CD4-positive, alpha-beta T cell treated with Interleukin-1 beta for 1 hour (primary cell): ENCODE measurements around the gene TMC7.

Source experiments
- DNase-seq, 2 donors: peaks; one replicate each; pipeline ENCODE4 v3.0.0-alpha.2; 2020 to 2022

Gene TMC7

GRCh38 chr16:19092653-19093410 lies 109.1 kb downstream of the TMC7 start:
- DNase-seq: no peak

DNA sequence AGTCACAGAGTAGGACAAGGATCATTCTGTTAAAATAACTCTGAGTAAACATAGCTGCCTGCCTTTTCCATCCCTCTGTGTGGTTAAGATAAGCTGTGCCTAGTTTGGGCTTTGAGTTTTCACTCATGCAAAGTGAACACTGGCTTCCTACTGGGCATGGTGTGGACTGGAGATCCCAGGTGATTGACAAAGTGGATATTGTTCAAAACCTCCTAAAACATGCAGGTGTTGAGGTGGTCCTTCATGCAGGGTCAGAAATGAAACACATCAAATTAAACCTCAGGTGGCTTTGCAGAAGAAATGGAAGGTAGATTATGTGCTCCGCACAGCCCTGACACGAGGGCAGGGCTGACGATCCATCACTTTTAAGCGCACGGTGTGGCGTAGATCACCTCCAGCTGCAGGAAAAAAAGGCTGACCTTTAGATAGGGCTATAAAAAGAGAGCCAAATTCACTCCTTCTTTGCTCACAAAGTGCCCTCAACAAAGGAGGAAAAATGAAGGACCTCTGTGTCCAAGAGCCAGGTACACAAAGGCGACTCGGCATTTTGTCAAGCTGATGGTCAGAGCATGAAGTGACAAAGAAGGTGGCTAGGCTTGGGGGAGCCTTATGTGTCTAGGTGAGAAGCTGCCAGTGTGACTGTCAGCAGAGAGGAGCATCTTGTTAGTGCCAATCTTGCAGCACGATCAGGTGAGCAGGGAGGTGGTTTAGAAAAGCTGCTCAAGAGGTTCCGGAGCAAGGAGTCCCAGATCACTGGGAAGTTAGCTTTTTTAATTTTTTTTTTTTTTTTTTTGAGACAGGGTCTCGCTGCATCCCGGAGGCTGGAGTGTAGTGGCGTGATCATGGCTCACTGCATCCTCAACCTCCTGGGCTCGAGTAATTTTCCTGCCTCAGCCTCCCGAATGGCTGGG lies 110.2 kb downstream of the TMC7 start:
- DNase-seq: no peak

DNA sequence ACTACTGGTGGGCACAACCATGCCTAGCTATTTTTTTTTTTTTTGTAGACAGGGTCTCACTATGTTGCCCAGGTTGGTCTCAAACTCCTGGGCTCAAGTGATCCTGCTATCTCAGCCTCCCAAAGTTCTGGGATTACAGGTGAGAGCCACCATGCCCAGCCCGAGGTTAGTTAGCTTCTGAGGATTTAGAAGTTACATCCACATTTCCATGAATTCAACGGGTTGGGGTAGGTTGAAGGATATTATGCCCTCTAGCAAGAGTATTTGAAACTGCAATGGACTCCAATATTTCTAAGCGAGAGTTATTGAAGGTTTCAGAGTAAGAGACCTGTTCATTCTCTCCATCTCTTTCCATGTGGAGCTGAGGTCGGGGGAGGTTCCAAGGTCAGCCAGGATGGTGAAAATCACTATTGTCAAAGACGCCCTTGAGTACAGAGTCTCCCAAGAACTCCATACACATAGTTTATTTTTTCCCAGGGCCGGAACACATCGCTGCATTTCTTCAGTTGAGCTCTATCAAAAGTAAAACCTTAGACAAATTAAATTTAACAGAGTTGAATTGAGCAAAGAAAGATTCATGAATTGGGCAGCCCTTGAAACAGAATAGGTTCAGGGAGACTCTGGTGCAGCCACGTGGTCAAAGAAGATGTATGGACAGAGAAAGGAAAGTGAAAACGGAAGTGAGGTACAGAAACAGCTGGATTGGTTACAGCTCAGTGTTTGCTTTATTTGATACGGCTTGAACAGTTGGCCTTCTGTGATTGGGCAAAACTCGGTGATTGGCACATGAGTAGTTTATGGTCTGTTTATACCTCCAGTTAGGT lies 111.0 kb downstream of the TMC7 start:
- DNase-seq: peak; percentile 10 to 17

DNA sequence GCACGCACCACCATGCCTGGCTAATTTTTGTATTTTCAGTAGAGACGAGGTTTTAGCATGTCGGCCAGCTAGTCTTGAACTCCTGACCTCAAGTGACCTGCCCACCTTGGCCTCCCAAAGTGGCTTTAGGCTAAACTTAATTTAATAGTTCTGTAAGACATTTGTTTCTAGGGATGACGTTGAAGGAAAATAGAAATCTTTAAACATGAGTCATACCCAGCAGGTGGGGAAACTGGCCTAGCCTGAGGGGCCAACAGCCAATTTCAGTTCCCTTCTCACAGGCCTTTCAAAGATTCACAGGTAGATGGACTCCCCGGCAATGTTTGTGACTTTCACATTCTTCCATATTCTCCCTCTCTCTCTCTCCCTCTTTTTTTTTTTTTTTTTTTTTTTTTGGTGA lies 111.9 kb downstream of the TMC7 start:
- DNase-seq: no peak

- DNase-seq: no peak
These were observed 114.4 kb downstream of the TMC7 start for GRCh38 chr16:19098173-19098572.

DNA sequence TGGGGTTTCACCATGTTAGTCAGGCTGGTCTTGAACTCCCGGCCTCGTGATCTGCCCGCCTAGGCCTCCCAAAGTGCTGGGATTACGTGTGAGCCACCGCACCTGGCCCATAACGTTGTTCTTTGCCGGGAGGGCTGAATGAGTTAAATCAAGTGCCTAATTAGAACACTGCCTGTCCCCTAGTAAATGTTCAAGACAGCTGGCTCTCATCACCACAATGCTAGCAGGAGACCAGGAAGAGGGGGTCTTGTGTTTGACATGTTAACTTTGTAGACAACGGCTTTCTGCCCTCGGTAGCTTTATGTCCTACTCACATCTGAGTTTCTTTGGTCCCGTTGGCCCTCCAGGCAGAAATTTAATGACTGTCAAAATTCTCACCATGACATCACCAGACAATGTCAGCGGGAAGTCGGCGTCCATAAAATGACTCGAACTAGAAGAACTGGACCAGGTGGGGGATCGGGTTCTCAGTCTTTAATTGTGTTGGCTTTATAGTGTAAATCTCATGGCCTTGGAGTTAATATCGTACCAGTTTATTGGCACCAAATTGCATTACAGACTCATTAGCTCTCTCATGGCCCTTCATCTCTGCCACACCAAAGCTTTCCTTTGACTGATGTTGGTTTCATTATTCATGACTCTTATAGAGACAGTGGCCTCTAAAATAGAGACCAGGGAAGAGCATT lies 118.6 kb downstream of the TMC7 start:
- DNase-seq: no peak

GRCh38 chr16:19104607-19105006 lies 120.9 kb downstream of the TMC7 start:
- no peak for DNase-seq

DNA sequence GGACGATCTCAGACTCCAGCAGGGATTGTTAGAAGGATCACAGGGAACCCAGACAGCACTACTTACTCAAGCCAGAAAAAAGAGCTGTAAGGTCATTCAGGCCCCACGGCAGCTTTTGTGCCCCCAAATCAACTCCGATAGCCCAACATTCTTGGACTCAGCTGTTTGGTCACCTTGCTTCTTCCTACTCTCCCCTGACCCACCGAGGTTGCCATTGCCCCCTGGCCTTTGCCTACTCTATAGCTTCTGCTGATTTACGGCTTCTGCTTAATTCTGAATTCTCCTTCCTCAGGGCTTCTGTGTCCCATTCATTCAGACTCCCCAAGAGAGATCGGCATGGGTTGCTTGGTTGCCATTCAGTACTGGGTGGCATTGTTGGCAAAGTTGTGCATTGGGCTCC lies 121.4 kb downstream of the TMC7 start:
- no peak for DNase-seq

GRCh38 chr16:19105891-19106624 lies 122.3 kb downstream of the TMC7 start:
- DNase-seq: no peak

DNA sequence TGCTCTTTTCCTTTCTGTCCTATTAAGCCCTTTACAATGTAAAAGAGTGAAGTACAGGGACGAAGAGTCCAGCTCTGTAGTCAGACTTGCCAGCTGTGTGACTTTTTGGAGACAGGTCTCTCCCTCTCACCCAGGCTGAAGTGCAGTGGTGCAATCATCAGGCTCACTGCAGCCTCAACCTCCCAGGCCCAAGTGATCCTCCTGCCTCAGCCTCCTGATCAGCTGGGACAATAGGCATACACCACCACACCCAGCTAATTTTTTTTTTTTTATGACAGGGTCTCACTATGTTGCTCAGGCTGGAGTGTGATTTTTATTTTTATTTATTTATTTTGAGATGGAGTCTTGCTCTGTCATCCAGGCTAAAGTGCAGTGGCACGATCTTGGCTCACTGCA lies 122.9 kb downstream of the TMC7 start:
- DNase-seq: no peak

- no peak for DNase-seq
These were observed 124.9 kb downstream of the TMC7 start for GRCh38 chr16:19108409-19109287.

DNA sequence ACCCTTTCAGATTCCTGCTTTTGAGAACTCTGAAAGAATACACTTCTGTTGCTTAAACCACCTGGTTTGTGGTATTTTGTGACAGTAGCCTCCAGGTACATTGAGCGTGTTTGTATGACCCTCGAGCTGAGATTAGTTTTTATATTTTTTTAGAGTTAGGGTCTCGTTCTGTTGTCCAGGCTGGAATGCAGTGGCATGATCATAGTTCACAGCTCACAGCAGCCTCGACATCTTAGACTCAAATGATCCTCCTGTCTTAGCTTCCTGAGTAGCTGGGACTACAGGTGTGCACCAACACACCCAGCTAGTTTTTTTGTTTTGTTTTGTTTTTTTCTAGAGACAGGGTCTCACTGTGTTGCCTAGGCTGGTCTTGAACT lies 125.5 kb downstream of the TMC7 start:
- no peak for DNase-seq

- DNase-seq: no peak
These were observed 127.0 kb downstream of the TMC7 start for GRCh38 chr16:19110537-19111360.

DNA sequence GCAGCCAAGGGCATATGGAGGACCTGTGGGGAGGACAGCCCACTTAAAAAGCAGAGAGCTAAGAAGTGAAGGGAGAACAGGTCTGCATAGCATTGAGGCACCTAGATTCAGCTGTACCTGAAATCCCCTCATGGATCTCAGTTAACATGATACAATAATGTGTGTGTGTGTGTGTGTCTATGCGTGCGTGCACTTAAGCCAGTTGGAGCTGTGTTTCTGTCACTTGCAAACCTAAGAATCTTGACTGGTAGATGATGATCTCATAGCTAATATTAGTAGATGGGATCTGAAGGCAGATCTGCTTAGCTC lies 128.3 kb downstream of the TMC7 start:
- no peak for DNase-seq
